Esophagus squamous epithelium (tissue), 4 donors: ENCODE data around the gene HSPG2.

ENCODE experiments used
- CTCF ChIP-seq, 6 experiments: fragments of 450-650 bp in 4 of 6; fragments of 200-600 bp in 2 of 6; sonication (generic) in 2 of 6; IDR thresholded peaks; one replicate each; pipeline ENCODE4 v1.5.1; 2016 to 2019; ENCODE audit warnings: antibody characterized with exemption in 6 of 6, mild to moderate bottlenecking in 4 of 6, moderate library complexity in 4 of 6
- POLR2A ChIP-seq, 4 donors: fragments of 450-650 bp; IDR thresholded peaks; one replicate each; pipeline ENCODE4 v1.6.1; 2017; ENCODE audit warnings: antibody characterized with exemption in 4 of 4, mild to moderate bottlenecking in 4 of 4, moderate library complexity in 3 of 4

- TF ChIP-seq CTCF (IDR thresholded peaks at IDR 0.05) (peak in 5 of 6 experiments; percentile 28 to 55 (median 52)), POLR2A (IDR thresholded peaks at IDR 0.05) (no peak)
These were observed 122.7 kb downstream of the HSPG2 start for GRCh38 chr1:21814241-21814918.
